Measurements from ENCODE around the gene PRKAR1B.

Gene PRKAR1B

GRCh38 chr7:541661-542060 is 185.4 kb downstream of the PRKAR1B start:
- no peak for DNase-seq (ENCODE audit: low read depth, low spot score)

- no peak for DNase-seq (ENCODE audit: low read depth, low spot score)
Measured at GRCh38 chr7:540997-541396, 186.1 kb downstream of the PRKAR1B start.

GRCh38 chr7:540579-540978 is 186.5 kb downstream of the PRKAR1B start:
- no peak for DNase-seq (ENCODE audit: low read depth, low spot score)

- no peak for DNase-seq (ENCODE audit: low read depth, low spot score)
Measured at GRCh38 chr7:539731-540411, 187.2 kb downstream of the PRKAR1B start.

- DNase-seq (ENCODE audit: low read depth, low spot score), result no peak
Measured at GRCh38 chr7:538764-539685, 188.1 kb downstream of the PRKAR1B start.

GRCh38 chr7:537911-538634 is 189.0 kb downstream of the PRKAR1B start:
- DNase-seq (ENCODE audit: low read depth, low spot score), result no peak

GRCh38 chr7:536231-536630 is 190.8 kb downstream of the PRKAR1B start:
- no peak for DNase-seq (ENCODE audit: low read depth, low spot score)

- DNase-seq (ENCODE audit: low read depth, low spot score), result no peak
Measured at GRCh38 chr7:534959-535358, 192.1 kb downstream of the PRKAR1B start.

GRCh38 chr7:534075-534474 is 193.0 kb downstream of the PRKAR1B start:
- DNase-seq (ENCODE audit: low read depth, low spot score), result no peak

- DNase-seq (ENCODE audit: low read depth, low spot score), result no peak
Measured at GRCh38 chr7:533266-533665, 193.8 kb downstream of the PRKAR1B start.

GRCh38 chr7:532379-533143 is 194.5 kb downstream of the PRKAR1B start:
- DNase-seq (ENCODE audit: low read depth, low spot score), result no peak

GRCh38 chr7:531777-532176 is 195.3 kb downstream of the PRKAR1B start:
- DNase-seq (ENCODE audit: low read depth, low spot score), result no peak

GRCh38 chr7:528451-528850 is 198.6 kb downstream of the PRKAR1B start:
- no peak for DNase-seq (ENCODE audit: low read depth, low spot score)

GRCh38 chr7:527723-528122 is 199.4 kb downstream of the PRKAR1B start:
- DNase-seq (ENCODE audit: low read depth, low spot score), result no peak

GRCh38 chr7:526460-527034 is 200.5 kb downstream of the PRKAR1B start:
- no peak for DNase-seq (ENCODE audit: low read depth, low spot score)

- DNase-seq (ENCODE audit: low read depth, low spot score), result no peak
Measured at GRCh38 chr7:525740-526139, 201.3 kb downstream of the PRKAR1B start.

GRCh38 chr7:524800-525199 is 202.3 kb downstream of the PRKAR1B start:
- no peak for DNase-seq (ENCODE audit: low read depth, low spot score)

GRCh38 chr7:523347-524336 is 203.4 kb downstream of the PRKAR1B start:
- no peak for DNase-seq (ENCODE audit: low read depth, low spot score)

- no peak for DNase-seq (ENCODE audit: low read depth, low spot score)
Measured at GRCh38 chr7:522951-523314, 204.1 kb downstream of the PRKAR1B start.
